ENCODE measurements around the gene EGR2.

EGR2 gene

DNA sequence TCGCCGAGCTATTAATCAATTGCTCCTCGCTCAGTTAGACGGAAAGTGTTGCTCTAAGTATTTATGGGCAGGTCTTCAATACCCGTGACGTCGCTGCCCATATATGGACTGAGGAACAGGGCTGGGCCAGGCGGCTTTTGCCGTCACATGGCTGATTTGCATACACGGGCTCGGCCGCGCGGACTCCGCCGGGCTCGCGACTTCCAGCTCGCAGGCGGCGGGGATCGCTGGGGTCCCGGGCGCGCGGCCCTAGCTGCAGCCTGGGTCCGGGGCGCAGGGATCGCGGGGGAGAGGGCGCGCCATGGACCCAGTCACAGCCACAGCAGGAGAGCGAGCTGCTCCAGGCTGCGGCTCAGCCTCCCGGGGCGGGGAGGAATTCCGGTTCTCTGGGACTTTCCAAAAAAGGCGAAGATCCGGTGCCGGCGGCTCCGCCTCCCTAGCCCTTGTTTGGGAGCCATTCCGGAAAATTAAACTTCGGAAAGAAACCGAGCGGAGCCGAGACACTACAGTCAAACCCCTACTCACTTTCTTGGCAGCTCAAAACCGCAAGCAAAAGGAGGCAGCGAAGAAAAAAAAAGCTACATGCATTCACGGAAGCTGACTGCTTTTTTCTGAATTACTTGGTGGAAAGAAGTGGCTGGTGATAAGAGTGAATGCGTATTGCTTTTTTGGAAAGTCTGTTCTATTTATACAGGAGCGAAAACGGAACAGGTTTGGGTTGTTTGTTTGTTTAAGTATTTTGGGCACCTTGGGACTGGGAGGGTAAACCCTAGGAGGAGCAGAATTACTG, at the start of gene EGR2:
EGR2 (minus strand) TSS at position 36 of the 790 bp plus-strand sequence. CDS start 337 bp downstream, outside the sequence.
- DNase-seq (ENCODE audit: low read depth in 2 of 2) = peak; percentile 90 to 92

DNA sequence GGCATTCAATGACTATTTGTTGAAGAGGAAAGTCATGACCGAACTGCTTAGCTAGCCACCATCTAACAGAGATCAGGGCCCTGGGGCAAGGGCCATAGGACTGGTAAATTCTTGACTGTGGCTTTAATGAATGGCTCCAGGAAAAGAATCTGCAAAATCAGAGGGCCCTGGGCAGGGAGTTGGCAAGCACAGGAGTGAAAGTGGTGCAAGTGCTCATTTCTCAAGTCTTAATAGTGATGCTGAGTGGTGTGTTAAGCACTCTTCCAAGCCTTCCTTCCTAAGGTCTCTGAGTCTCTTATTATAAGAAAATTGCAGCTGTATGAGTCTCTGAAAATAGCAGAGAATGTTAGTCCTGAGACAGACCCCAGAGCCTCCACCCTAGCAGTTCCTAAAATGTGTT, 46.3 kb upstream of the EGR2 start:
- no peak for DNase-seq (ENCODE audit: low read depth in 2 of 2)

DNA sequence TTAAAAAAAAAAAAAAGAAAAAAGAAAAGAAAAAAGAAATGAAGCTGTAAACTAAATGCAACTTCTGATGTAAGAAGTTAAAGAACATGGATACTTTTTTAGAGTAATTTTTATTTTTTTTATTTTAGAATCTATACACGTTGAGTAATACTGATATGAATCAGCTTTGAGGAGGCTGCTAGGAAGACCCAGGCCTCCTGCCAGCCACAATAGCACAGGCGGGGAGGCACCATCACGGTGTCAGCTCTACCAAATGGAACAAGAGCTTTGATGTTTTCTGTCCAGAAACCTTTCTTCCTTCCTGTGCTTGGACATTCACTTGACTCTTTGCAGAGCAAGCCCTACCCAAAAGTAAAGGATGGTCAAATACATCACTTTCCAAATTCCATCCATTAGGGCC, 45.3 kb upstream of the EGR2 start:
- no peak for DNase-seq (ENCODE audit: low read depth in 2 of 2)

DNA sequence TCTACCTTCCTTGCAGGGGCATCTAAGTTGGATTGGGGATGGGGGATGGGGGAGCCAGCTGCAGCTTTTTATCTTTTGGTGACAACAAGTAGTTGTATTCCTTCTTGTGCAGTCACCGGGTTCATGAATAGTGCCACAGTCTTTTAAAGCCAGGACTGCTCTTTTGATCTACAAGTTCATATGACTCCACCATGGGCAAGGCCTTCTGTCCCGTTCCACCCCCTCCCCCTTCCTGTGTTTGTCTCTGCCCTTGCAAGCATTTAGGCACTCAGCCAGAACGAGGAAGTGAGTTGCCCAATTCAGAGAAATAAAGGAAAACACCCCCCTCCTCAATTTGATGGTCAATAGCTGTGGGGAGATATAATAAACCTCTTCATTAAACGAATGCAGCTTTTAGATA, 44.8 kb upstream of the EGR2 start:
- DNase-seq (ENCODE audit: low read depth in 2 of 2) = no peak

DNA sequence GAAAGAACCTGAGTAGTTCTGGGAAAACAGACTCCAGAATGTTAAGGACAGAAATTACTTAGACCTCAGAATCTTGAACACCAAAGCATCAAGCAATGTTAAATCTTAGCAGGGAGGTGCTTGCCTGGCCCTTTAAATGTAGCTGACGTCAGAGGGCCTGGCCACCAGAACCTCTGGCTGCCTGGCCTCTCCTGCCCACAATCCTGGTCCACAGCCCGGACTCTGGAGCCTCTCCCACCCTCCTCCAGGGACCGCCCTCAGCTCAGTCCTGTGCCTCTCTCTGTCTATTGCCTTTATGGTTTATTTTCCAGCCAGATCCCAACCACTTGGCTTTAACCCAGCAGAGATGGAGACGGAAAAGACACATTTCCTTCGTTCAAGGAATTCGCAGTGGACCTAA, 42.2 kb upstream of the EGR2 start:
- no peak for DNase-seq (ENCODE audit: low read depth in 2 of 2)

DNA sequence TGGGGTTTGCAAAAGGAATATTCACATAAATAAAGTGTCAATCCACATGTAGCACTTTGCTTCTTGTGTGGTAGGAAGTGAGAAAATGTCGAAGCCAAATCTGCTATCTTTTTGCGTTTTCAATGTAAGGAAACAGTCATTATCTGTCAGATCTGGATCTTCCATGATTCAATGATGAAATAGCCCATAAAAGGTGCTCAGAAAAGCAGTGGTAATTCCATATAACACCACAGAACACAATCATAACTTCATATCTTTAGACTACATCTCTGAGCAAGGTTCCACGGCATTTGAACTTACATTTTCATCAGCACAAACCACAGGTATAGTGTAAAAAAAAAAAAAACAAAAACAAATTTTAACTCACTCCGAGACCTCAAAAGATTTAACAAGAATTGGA, 39.9 kb upstream of the EGR2 start:
- DNase-seq (ENCODE audit: low read depth in 2 of 2) = no peak

DNA sequence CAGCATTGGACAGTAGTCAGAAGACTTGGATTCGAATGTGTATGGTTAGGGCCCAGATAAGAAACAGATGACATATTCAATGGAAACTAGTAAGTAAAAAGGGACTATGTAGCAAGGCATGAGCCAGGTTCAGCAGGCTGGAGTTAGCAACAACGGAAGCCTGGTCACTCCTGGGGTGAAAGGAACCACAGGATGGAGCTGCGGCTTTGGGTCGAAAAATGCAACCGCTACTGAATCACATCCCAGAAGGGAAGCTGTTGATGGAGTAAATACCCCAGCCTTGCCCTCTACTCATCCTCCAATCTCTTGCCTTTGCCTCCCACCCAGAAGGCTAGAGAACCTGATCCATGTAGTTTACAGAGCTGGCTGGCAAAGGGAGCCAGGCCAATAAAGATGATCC, 37.5 kb upstream of the EGR2 start:
- DNase-seq (ENCODE audit: low read depth in 2 of 2) = peak in 1 of 2 donors; percentile 40

DNA sequence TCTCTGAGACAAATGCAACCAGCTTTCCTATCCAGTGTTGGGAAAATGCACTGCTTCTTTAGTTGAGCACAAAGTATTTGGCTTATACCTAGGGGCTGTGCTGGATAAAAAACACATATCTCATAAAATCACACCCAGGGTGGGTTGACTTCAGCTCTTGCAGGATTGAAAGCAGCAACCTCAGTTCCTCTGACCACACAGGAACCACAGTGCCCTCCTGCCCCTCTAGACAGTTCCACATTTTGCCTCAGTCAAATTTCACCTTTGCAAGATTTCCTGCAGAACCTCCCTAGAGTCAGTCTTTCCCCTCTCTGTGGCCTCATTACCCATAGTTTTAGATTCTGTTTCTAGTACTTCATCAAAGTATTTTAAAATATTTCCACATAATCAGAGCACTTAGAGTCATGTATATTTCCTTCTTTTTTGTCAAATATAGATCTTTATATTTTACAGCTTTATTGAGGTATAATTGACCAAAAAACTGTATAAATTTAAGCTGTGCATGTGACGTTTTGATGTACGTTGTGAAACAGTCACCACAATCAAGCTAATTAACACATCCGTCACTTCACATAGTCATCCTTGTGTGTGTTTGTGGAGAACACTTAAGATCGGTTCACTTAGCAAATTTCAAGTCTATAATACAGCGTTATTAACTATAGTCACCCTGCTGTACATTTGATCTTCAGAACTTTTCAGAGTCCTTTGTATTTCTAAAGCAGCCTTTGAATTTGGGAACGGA, 37.0 kb upstream of the EGR2 start:
- DNase-seq (ENCODE audit: low read depth in 2 of 2) = no peak

DNA sequence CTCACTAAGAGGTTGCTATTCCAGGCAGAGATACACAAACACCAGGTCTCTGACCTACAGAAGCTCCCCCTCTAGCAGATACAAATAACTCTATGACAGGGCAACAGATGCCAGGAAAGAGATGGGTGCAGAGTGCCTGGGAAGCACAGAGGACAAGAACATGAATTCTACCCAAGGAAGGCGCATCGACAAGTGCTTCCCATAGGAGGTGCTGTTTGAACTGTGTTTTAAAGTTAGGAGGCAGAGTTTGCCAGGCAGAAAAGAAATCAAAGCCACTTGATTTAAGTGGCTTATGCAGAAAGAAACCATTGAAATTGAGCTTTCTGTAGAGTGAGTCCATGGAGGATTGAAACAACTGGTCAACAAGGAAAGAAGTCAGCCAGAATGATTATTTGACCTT, 35.3 kb upstream of the EGR2 start:
- DNase-seq (ENCODE audit: low read depth in 2 of 2) = no peak

DNA sequence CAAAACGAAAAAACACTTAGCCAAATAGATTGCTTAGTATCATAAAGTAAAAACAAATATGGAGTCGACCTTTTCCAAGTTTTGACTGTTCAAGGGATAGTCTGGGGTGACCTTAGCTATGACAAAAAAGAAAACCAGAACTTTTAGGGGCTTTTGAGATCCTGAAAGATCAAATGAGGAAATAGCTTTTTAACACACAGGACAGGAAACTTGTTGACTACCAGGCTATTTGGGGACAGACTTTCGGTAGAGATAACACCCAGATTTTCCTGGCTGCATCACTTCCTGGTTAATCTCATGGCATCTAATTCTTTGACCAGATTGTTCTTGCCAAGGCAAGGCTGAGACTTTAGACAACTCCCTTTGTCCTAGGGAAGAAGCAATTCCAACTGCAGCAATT, 34.5 kb upstream of the EGR2 start:
- DNase-seq (ENCODE audit: low read depth in 2 of 2) = no peak

DNA sequence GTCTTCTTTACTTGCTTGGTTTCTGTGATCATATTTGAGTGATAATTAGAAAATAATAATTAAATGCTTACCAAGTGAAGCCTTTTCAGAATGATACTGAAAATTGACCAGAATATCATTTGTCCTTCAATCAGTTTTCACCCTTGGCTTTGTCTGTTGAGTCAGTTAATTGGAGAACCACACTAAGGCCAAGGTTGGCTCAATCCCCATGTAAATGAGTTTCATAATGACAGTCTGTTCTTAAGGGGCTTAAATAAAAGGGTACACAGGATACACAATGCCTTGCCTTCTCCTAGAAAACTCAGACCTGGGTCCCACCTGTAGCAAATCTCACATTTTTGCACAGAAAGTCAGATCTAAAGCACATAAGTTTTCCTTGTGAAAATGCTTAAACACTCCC, 31.3 kb upstream of the EGR2 start:
- no peak for DNase-seq (ENCODE audit: low read depth in 2 of 2)

DNA sequence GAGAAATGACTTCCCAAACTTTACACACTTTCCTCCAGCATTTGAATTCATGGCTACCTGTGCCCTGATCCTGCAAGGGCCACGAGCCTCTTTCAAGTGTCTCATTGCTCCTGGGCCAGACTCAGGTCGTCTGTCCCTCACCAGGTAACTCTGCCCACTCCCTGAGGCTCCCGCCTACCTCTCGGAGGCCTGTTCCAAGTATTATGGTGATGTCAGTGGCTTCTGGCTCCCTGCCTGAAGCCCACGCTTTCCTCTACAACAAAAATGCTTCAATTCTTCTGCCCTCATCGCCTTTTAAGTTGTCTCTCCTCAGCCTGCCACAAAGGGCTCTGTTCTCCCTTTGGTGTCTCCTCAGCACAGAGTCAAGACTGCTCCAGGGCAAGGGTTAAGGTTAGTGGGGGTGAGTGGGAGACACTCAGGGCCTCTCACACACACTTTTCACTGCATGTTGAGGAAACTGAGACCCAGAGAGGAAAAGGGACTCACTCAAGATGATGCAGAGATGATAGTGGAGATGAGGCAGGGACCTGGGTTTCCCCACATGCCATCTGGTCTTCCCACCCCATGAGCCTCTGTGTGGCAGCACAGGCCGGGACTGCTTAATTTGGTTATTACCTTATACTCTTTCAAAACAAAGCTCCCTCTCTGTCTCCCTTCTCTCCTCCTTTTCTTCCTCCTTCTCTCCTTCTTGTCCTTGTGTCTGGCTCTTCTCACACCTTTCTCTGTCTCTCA, 28.3 kb upstream of the EGR2 start:
- DNase-seq (ENCODE audit: low read depth in 2 of 2) = no peak

DNA sequence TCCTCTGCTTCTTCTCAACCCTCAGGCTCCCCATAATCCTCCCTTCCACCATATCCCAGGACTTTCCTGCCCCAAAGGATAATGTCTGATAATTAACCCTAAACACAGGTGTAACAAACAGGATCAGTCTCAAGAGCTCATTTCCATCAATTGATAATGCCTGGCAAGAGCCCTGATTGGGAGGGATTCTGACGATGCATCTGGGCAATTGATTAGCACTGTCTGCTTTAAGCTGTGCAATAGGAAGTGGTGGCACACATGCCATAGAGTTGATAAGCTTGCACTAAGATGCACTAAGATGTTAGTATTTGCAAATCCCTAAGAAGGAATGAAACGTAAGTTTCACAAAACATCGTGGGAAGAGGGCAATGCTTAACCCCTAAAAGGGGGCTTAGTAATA, 27.4 kb upstream of the EGR2 start:
- no peak for DNase-seq (ENCODE audit: low read depth in 2 of 2)

DNA sequence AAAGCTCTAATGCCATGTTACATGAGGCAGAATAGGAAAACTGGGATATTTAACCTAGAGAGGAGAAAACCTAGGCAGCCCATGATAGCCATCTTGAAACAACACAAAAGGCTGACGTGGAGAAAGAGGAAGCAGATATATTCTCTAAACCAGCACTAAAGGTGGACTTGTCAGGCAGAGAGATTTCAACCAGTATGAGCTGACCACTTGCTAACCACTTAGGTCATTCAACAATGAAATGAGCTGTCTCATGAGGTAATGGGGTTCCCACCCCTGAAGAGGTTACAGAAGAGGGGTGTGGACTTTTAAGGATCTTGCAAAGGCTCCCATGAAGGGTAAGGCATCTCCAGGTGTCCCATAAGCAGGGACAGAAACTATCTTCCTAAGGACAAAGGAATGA, 26.8 kb upstream of the EGR2 start:
- DNase-seq (ENCODE audit: low read depth in 2 of 2) = no peak

DNA sequence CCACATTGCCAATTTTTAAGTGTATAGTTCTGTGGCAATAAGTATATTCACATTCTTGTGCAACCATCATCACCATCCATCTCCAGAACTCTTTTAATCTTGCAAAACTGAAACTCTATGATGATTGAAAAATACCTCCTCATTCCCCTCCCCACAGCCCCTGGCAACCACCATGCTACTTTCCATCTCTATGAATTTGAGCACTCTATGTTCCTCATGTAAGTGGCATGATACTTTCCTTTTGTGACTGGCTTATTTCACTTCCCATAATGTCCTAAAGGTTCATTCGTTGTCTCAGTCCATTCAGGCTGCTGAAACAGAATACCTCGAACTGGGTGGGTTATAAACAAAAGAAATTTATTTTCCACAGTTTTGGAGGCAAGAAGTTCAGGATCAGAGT, 23.4 kb upstream of the EGR2 start:
- DNase-seq (ENCODE audit: low read depth in 2 of 2) = no peak

DNA sequence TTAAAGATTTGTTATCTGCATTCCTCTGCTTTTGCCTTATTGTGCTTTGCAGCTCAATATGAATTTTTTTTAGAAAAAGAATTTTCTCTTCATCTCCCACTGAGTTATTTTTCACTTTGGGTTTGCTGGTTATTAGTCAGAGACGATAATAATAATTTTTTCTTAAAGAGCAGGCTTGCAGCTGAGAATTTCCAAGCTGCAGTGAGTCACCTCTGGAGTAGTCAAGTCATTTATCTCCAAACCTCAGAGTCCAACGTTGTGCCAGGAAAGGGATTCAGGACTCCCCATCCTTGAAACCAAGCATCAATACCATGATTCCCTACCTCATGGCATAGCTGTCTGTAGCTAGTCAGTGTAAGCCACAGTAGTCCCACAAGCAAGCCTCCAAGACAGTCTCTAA, 15.2 kb upstream of the EGR2 start:
- DNase-seq (ENCODE audit: low read depth in 2 of 2) = no peak

DNA sequence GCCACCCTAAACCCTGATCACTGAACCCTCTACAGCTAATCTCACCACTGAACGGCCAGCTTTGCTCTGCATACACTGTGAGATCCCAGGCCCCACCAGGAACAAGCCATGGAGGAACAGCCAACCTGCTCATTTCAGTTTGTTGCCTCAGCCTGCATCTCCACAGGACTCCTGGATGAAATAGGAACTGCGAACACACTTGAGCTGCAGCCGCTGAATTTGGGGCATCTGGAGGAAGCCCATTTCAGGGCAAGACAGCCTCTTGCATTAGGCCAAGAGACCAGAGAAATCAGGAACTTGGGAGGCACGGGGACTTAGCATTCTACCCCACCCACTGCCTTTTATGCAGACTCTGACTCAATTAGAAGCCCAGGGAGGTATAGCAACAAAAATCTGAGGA, 14.5 kb upstream of the EGR2 start:
- DNase-seq (ENCODE audit: low read depth in 2 of 2) = no peak

DNA sequence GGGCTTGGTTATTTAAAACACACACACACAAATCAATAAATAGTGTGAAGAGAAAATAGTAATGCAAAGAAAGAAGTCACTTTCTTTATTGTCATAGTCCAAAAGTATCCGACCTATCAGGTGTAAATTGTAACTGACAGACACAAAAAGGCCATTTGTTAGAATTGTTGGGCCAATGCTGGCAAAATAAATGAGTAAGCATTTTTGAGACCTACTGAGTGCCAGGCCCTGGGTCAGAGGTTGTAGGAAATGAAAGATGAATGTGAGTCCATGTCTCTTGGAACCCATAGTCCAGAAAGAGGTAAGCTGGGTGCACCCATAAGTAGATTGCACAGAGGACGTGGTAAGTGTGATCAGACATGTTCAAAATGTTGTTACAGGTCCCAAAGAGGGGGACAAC, 13.5 kb upstream of the EGR2 start:
- no peak for DNase-seq (ENCODE audit: low read depth in 2 of 2)

DNA sequence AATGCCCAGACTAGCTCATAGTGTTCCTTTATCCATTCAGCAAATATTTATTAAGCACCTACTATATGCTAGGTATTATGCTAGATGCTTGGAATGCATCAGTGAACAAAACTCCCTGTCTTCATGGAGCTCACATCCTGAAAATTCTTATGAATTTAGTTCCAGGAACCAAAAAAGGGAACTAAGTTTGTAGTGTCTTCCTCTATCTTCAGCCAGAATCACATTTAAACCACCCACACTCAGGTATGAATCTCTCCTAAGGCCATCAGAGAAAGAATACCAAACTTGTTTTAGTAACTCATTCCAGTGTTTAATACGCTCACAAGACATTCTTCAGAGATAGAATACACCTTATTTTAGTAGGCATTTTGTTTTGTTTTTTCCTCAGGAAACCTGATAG, 10.1 kb upstream of the EGR2 start:
- no peak for DNase-seq (ENCODE audit: low read depth in 2 of 2)

DNA sequence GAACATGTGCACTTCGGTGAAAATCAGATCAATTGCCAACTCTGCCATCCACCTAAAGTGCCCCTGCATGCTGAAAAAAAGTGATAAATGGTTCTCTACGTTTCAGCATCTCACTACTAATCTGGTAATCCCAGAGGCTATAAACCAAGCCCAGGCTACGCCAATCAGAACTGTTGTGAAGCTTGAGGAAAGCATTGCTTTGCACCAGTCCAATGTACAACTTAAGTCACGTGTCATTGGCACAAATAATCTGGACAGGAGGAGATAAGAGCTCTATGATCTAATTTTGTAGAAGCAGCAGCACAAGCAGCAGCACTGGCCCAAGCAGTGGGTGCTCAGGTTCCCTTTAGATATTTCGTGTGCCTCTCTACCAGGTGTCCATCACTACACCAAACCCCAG, 4.4 kb upstream of the EGR2 start:
- no peak for DNase-seq (ENCODE audit: low read depth in 2 of 2)

DNA sequence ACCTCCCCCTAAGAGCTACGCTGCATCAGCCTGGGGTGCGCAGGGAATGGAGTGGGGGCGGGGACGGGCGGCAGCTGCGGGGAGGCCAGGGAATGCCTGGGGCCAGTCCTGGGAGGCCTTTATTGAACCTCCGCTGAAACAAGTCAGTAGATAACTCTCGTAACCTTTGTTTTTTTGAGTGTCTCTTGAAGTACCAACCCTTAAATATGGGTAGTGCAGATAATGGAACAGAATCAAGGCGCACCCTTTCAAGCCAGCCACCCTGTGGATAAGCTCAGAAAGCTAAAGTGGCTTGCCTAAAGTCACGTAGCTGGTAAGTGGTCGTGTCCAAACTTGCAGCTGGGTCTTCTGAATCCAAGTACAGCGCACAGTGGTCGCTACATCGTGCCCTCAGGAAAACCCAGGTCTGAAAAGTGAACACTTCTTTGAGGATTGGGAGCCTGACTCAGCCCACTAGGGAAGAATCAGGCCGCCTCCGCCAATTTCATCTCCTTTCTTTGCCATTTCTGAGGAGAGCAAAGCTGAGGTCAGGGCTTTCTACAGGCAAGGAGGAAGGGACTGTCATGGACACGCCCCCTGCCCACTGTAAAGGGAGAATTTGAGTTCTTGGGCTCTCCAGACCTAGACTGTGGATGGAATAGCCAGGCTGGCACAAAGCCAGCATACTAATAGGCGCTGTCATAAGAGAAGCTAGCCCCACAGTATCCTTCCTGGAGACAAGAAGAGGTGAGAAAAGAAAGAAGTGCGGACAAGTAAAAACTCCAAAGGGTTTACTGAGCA, 3.2 kb upstream of the EGR2 start:
- no peak for DNase-seq (ENCODE audit: low read depth in 2 of 2)

DNA sequence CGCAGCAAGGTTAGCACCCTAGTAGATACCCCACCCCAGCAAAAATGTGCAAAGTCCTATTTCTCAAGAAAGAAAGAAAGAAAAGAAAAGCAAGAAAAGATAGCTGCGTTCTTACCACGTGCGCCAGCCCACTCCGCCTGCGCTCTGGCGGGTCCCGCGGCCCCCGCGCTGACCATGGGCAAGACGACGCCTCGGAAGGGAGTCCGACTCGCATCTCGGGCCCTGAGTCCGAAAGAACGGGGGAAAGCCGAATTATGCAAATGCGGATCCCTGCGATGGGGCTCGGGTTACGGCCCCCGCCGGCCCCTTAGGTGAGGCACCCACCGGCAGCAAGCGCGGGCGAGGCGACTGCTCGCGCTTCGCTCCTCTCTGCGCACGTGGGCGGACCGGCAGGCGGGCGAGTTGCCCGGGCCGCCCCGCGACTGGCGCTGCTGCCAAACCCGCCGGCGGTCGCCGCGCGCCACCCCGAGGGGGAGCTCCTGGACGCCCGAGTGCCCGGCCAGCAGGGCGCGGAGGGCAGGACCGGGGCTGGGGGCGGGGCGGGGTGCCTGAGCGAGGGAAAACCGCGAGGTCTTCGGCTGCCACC, 2.4 kb upstream of the EGR2 start:
- DNase-seq (ENCODE audit: low read depth in 2 of 2) = peak in 1 of 2 donors; percentile 44
